SK-N-SH (cell line): ENCODE measurements around the gene ROR2.

Source experiments
- CHD2 ChIP-seq: fragments of 150-350 bp; IDR thresholded peaks from 2 replicates; pipeline ENCODE4 v1.6.1; 2018; ENCODE audit warnings: low read length; ENCODE audit not compliant: partially characterized antibody
- CTCF ChIP-seq: fragments of 200-600 bp; sonication (generic); IDR thresholded peaks from 2 replicates; pipeline ENCODE4 v1.6.1; 2017; ENCODE audit warnings: antibody characterized with exemption, mild to moderate bottlenecking, moderate library complexity
- EP300 ChIP-seq, 2 experiments: IDR thresholded peaks; 2 replicates each; pipeline versions ENCODE4 v1.4.0 to v1.6.1; 2012; ENCODE audit warnings: borderline replicate concordance in 1 of 2, low read depth in 1 of 2, low read length in 1 of 2
- RAD21 ChIP-seq: IDR thresholded peaks from 2 replicates; pipeline ENCODE4 v1.6.1; 2012; ENCODE audit warnings: mild to moderate bottlenecking, low read length
- RCOR1 ChIP-seq: fragments of 150-350 bp; IDR thresholded peaks from 2 replicates; pipeline ENCODE4 v1.6.1; 2017; ENCODE audit warnings: antibody characterized with exemption, low read length

DNA sequence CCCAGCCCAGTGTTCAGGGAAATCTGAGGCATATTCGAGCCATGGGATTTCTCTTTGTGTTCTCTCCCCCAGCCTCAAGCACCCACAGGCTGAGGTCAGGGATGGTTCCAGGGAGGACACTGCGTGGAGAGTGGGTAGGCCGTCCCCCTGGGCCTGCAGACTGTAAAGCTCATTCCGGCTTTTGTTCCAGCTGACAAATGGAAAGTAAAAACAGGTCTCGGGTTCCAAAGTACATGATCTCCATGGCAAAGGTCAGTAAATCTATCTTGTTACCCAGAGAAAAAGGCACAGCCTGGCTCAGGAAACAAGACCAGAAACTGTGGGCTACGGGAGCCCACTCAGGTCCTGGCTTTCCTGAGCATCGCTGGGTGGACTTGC is 116.2 kb downstream of the ROR2 start:
- no peak for TF ChIP-seq CHD2
- no peak for TF ChIP-seq CTCF
- no peak for TF ChIP-seq RCOR1
- no peak for TF ChIP-seq RAD21
- TF ChIP-seq EP300 (IDR thresholded peaks at IDR 0.05; ENCODE audit: borderline replicate concordance in 1 of 2, low read depth in 1 of 2, low read length in 1 of 2): no peak
